ENCODE results near the gene XKR8.

The XKR8 gene

GRCh38 chr1:27931759-27932158 lies 28.0 kb upstream of the XKR8 start:
- TF ChIP-seq CTCF (conservative IDR thresholded peaks at IDR 0.05) (no peak), ZFX (IDR thresholded peaks at IDR 0.05) (no peak)
- H3K27ac ChIP-seq, result no peak overlapping the region

- TF ChIP-seq CTCF (conservative IDR thresholded peaks at IDR 0.05) (no peak; the same call in 1 of the 2 replicates), ZFX (IDR thresholded peaks at IDR 0.05) (no peak)
- H3K27ac ChIP-seq, result peak within 1 kb of the TSS; percentile 77
These were observed 24.8 kb upstream of the XKR8 start, which contains the start of gene SMPDL3B for GRCh38 chr1:27934818-27935549. Gene SMPDL3B, plus strand, starts transcription at chr1:27935000. Its CDS starts 184 bp downstream, at chr1:27935184.

GRCh38 chr1:27935721-27936120 lies 24.1 kb upstream of the XKR8 start:
- H3K27ac ChIP-seq, result peak overlapping the region; percentile 77
- TF ChIP-seq ZFX (IDR thresholded peaks at IDR 0.05) (no peak), CTCF (conservative IDR thresholded peaks at IDR 0.05) (no peak)

GRCh38 chr1:27936370-27936769 lies 23.4 kb upstream of the XKR8 start:
- no peak for TF ChIP-seq ZFX (IDR thresholded peaks at IDR 0.05)
- no peak for TF ChIP-seq CTCF (conservative IDR thresholded peaks at IDR 0.05)
- no peak overlapping the region for H3K27ac ChIP-seq

GRCh38 chr1:27937524-27937836 lies 22.3 kb upstream of the XKR8 start:
- H3K27ac ChIP-seq, result no peak overlapping the region
- TF ChIP-seq ZFX (IDR thresholded peaks at IDR 0.05) (no peak), CTCF (conservative IDR thresholded peaks at IDR 0.05) (no peak)

GRCh38 chr1:27938488-27938887 lies 21.3 kb upstream of the XKR8 start:
- TF ChIP-seq ZFX (IDR thresholded peaks at IDR 0.05), result no peak
- no peak for TF ChIP-seq CTCF (conservative IDR thresholded peaks at IDR 0.05)
- no peak overlapping the region for H3K27ac ChIP-seq

- no peak; the same call in 1 of the 2 replicates for TF ChIP-seq CTCF (conservative IDR thresholded peaks at IDR 0.05)
- TF ChIP-seq ZFX (IDR thresholded peaks at IDR 0.05), result no peak
- no peak overlapping the region for H3K27ac ChIP-seq
These were observed 19.5 kb upstream of the XKR8 start for GRCh38 chr1:27940297-27940696.
